ENCODE results near the gene ASXL1. TPM values are rescaled to one million over a fixed set of nuclear protein-coding genes. Genes with fewer than 3 reads are reported as not detected.

The ASXL1 gene
- total RNA-seq, 1 experiment from 2014 or later: 69.9 TPM

DNA sequence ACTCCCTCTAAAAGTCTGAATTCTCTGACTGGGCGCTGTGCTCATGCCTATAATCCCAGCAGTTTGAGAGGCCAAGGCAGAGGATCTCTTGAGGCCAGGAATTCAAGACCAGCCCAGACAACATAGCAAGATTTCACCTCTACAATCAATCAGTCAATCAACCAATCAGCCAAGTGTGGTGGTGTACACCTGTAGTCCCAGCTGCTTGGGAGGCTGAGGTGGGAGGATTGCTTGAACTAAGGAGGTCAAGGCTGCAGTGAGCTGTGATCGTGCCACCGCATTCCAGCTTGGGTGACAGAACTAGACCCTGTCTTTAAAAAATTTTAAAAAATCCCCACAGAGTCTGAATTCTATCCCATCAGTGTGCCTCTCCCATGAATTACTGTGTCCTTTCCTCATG, 42.7 kb upstream of the ASXL1 start:
- TF ChIP-seq, protein P1, sequence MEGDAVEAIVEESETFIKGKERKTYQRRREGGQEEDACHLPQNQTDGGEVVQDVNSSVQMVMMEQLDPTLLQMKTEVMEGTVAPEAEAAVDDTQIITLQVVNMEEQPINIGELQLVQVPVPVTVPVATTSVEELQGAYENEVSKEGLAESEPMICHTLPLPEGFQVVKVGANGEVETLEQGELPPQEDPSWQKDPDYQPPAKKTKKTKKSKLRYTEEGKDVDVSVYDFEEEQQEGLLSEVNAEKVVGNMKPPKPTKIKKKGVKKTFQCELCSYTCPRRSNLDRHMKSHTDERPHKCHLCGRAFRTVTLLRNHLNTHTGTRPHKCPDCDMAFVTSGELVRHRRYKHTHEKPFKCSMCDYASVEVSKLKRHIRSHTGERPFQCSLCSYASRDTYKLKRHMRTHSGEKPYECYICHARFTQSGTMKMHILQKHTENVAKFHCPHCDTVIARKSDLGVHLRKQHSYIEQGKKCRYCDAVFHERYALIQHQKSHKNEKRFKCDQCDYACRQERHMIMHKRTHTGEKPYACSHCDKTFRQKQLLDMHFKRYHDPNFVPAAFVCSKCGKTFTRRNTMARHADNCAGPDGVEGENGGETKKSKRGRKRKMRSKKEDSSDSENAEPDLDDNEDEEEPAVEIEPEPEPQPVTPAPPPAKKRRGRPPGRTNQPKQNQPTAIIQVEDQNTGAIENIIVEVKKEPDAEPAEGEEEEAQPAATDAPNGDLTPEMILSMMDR (IDR thresholded peaks at IDR 0.05; ENCODE audit: unreplicated experiment): no peak
- H3K9me3 Mint-ChIP-seq (ENCODE audit: unreplicated experiment): no peaks in the 10 kb centered on the region
- DNase-seq (ENCODE audit: unreplicated experiment): no peak
- H3K36me3 Mint-ChIP-seq (ENCODE audit: insufficient read depth, unreplicated experiment): peaks cover 56% of the 10 kb centered on the region
- intact Hi-C loops (cut with micrococcal nuclease): no loop called here
- ChIA-PET CTCF (interaction anchor here (1.2 to 2.3 kb wide), 2 partner anchors 12 to 21 kb away, joined by 4 to 9 read pairs; no protein-coding TSS in a partner anchor), POLR2A (interaction anchor here (1.0 kb wide), 1 partner anchor 11 kb away, joined by 3 read pairs; no protein-coding TSS in a partner anchor)
- no peaks in the 10 kb centered on the region for H3K27me3 Mint-ChIP-seq (ENCODE audit: insufficient read depth, unreplicated experiment)
- H3K27ac Mint-ChIP-seq (ENCODE audit: low read depth, unreplicated experiment): no peak overlapping the region
- no peak overlapping the region for H3K4me3 Mint-ChIP-seq (ENCODE audit: unreplicated experiment)
- H3K4me1 Mint-ChIP-seq (ENCODE audit: insufficient read depth, unreplicated experiment): no peaks in the 10 kb centered on the region
- no TSS peak for BruUV-seq (replicated peaks)

DNA sequence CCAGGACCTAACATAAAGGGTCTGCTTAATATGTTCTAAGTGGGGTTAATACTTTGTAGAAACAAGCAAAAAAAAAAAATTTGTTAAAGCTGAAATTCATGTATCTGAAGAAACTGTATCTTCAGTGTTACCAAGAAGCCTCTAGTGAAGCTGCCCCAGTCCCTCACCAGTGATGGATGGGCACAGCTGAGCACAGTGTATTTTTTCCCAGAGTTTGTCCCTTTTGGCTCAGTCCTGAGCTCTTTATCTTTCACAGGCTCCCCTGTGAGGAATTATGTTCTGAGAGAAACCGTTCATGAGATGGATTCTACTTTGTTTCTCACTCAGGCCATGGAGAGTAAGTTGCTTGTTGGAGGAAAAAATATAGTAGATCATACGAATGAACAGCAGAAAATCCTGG, 42.2 kb upstream of the ASXL1 start:
- Mint-ChIP-seq H3K27me3 (ENCODE audit: insufficient read depth, unreplicated experiment) (no peaks in the 10 kb centered on the region), H3K4me1 (ENCODE audit: insufficient read depth, unreplicated experiment) (no peaks in the 10 kb centered on the region), H3K36me3 (ENCODE audit: insufficient read depth, unreplicated experiment) (peaks cover 55% of the 10 kb centered on the region), H3K9me3 (ENCODE audit: unreplicated experiment) (no peaks in the 10 kb centered on the region), H3K27ac (ENCODE audit: low read depth, unreplicated experiment) (no peak overlapping the region), H3K4me3 (ENCODE audit: unreplicated experiment) (no peak overlapping the region)
- no peak for DNase-seq (ENCODE audit: unreplicated experiment)
- ChIA-PET CTCF (interaction anchor here (0.7 to 2.3 kb wide), 4 partner anchors 12 to 155 kb away, joined by 3 to 9 read pairs (median 4); no protein-coding TSS in a partner anchor), POLR2A (interaction anchor here (0.6 to 1.5 kb wide), 6 partner anchors 10 to 112 kb away, joined by 3 to 4 read pairs (median 3); partner anchors contain the start of gene ASXL1)
- TF ChIP-seq, protein P1 (IDR thresholded peaks at IDR 0.05; ENCODE audit: unreplicated experiment): no peak
- BruUV-seq (replicated peaks): no TSS peak
- intact Hi-C loops (cut with micrococcal nuclease): no loop called here

DNA sequence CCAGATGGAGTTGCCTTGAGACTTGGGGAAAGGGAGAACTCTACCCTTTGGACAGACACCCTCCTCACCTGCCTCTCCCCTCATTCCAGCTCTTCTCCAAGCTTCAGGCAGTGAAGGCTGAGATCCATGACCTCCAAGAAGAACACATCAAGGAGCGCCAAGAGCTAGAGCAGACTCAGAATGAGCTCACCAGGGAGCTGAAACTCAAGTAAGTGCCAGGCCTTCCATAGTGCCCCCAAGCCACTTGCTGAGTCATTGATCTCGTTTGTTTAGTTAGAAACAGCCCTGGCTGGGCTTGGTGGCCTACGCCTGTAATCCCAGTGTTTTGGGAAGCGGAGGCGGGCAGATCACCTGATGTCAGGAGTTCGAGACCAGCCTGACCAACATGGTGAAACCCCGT, 41.5 kb upstream of the ASXL1 start:
- Mint-ChIP-seq H3K4me1 (ENCODE audit: insufficient read depth, unreplicated experiment) (no peaks in the 10 kb centered on the region), H3K4me3 (ENCODE audit: unreplicated experiment) (no peak overlapping the region), H3K27ac (ENCODE audit: low read depth, unreplicated experiment) (no peak overlapping the region), H3K36me3 (ENCODE audit: insufficient read depth, unreplicated experiment) (peaks cover 49% of the 10 kb centered on the region), H3K27me3 (ENCODE audit: insufficient read depth, unreplicated experiment) (no peaks in the 10 kb centered on the region), H3K9me3 (ENCODE audit: unreplicated experiment) (no peaks in the 10 kb centered on the region)
- no peak for DNase-seq (ENCODE audit: unreplicated experiment)
- ChIA-PET POLR2A (interaction anchor here (1.0 to 1.5 kb wide), 4 partner anchors 21 to 53 kb away, joined by 3 to 4 read pairs (median 3); partner anchors contain the start of gene ASXL1), CTCF (interaction anchor here (0.6 to 2.3 kb wide), 4 partner anchors 13 to 235 kb away, joined by 3 to 9 read pairs (median 4); no protein-coding TSS in a partner anchor)
- intact Hi-C loops (cut with micrococcal nuclease): no loop called here
- TF ChIP-seq, protein P1 (IDR thresholded peaks at IDR 0.05; ENCODE audit: unreplicated experiment): no peak
- BruUV-seq (replicated peaks): no TSS peak

DNA sequence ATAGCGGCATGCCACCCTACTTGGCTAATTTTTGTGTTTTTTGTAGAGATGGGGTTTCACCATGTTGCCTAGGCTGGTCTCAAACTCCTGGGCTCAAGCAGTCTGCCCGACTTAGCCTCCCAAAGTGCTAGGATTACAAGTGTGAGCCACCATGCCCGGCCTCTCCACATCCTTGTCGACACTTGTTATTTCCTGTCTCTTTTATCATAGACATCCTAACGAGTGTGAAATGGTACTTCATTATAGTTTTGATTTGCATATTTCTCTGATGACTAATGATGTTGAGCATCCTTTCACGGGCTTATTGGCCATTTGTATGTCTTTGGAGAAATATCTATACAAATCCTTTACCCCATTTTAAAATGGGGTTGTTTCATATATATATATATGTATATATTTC, 39.0 kb upstream of the ASXL1 start:
- no TSS peak for BruUV-seq (replicated peaks)
- no peaks in the 10 kb centered on the region for H3K4me1 Mint-ChIP-seq (ENCODE audit: insufficient read depth, unreplicated experiment)
- no peak overlapping the region for H3K27ac Mint-ChIP-seq (ENCODE audit: low read depth, unreplicated experiment)
- H3K9me3 Mint-ChIP-seq (ENCODE audit: unreplicated experiment): no peaks in the 10 kb centered on the region
- CTCF ChIA-PET: no interaction called here
- POLR2A ChIA-PET: no interaction called here
- peaks cover 46% of the 10 kb centered on the region for H3K36me3 Mint-ChIP-seq (ENCODE audit: insufficient read depth, unreplicated experiment)
- TF ChIP-seq, protein P1 (IDR thresholded peaks at IDR 0.05; ENCODE audit: unreplicated experiment): no peak
- intact Hi-C loops (cut with micrococcal nuclease): no loop called here
- H3K4me3 Mint-ChIP-seq (ENCODE audit: unreplicated experiment): no peak overlapping the region
- DNase-seq (ENCODE audit: unreplicated experiment): no peak
- H3K27me3 Mint-ChIP-seq (ENCODE audit: insufficient read depth, unreplicated experiment): no peaks in the 10 kb centered on the region
